Vagina (tissue), 2 donors: Measurements from ENCODE around the gene DDR2.

Source experiments
- CTCF ChIP-seq, 3 experiments: fragments of 450-650 bp in 2 of 3; fragments of 200-600 bp in 1 of 3; sonication (generic) in 1 of 3; IDR thresholded peaks; one replicate each; pipeline ENCODE4 v1.5.1; 2017 to 2019; ENCODE audit warnings: antibody characterized with exemption in 3 of 3, mild to moderate bottlenecking in 2 of 3, moderate library complexity in 2 of 3
- POLR2A ChIP-seq, 2 donors: fragments of 450-650 bp; IDR thresholded peaks; one replicate each; pipeline ENCODE4 v1.6.1; 2017; ENCODE audit warnings: antibody characterized with exemption in 2 of 2, mild to moderate bottlenecking in 2 of 2, moderate library complexity in 2 of 2

GRCh38 chr1:162667381-162668080 is 35.3 kb downstream of the DDR2 start:
- TF ChIP-seq CTCF (IDR thresholded peaks at IDR 0.05) (no peak), POLR2A (IDR thresholded peaks at IDR 0.05) (no peak)
